Stimulated activated naive B cell treated with anti-CD40 and anti-IgM and Interleukin-4, amounts not matched to agents 10 μg/mL and 1 μg/mL and 100 μg/mL, for 72 hours (primary cell): ENCODE data around the gene HSPBAP1.
"Not testable (repeated sequence)": the region's sequence is repeated elsewhere in the genome, so short reads cannot be mapped to it uniquely, and the experiment has no call there.

Experiments used
- ATAC-seq, 2 donors: fragments of 150-1000 bp; cut with Tn5 transposase; replicated peaks; 2 replicates each; pipeline ENCODE4 v1.10.0; 2021; ENCODE audit warnings: moderate library complexity in 1 of 2
- DNase-seq: peaks from one replicate; pipeline ENCODE4 v3.0.0; 2021
- H3K27ac Mint-ChIP-seq: one replicate; pipeline ENCODE4 v1.8.0; 2022; ENCODE audit warnings: mild to moderate bottlenecking, mixed read lengths
- H3K27me3 Mint-ChIP-seq, 2 donors: one replicate each; pipeline ENCODE4 v1.8.0; 2022; ENCODE audit warnings: mixed read lengths in 2 of 2
- H3K36me3 Mint-ChIP-seq, 2 donors: one replicate each; pipeline ENCODE4 v1.8.0; 2022; ENCODE audit warnings: mixed read lengths in 2 of 2, mild to moderate bottlenecking in 1 of 2
- H3K4me1 Mint-ChIP-seq, 2 donors: one replicate each; pipeline ENCODE4 v1.8.0; 2022; ENCODE audit warnings: mixed read lengths in 2 of 2, mild to moderate bottlenecking in 1 of 2
- H3K4me3 Mint-ChIP-seq, 2 donors: one replicate each; pipeline ENCODE4 v1.8.0; 2022; ENCODE audit warnings: mild to moderate bottlenecking in 2 of 2, mixed read lengths in 2 of 2, moderate library complexity in 1 of 2
- H3K9me3 Mint-ChIP-seq, 2 donors: one replicate each; pipeline ENCODE4 v1.8.0; 2022; ENCODE audit warnings: mixed read lengths in 2 of 2, mild to moderate bottlenecking in 1 of 2

HSPBAP1 gene

GRCh38 chr3:122773944-122774509 is 19.6 kb downstream of the HSPBAP1 start:
- no peak for DNase-seq
- H3K9me3 Mint-ChIP-seq: no peaks in the 10 kb centered on the region
- peaks cover 7 to 14% of the 10 kb centered on the region in 2 donors for H3K4me1 Mint-ChIP-seq
- ATAC-seq: peak; percentile 87
- H3K36me3 Mint-ChIP-seq: peaks cover 7 to 14% of the 10 kb centered on the region in 2 donors
- H3K27me3 Mint-ChIP-seq: no peaks in the 10 kb centered on the region
- H3K4me3 Mint-ChIP-seq: peak overlapping the region; percentile 5 to 41
- peak overlapping the region; percentile 72 for H3K27ac Mint-ChIP-seq

- Mint-ChIP-seq H3K9me3 (no peaks in the 10 kb centered on the region), H3K27ac (no peak overlapping the region), H3K4me1 (peaks cover 7 to 14% of the 10 kb centered on the region in 2 donors), H3K4me3 (no peak overlapping the region), H3K36me3 (peaks cover 10 to 20% of the 10 kb centered on the region in 2 donors), H3K27me3 (no peaks in the 10 kb centered on the region)
- DNase-seq (no peak), ATAC-seq (no peak)
Measured at GRCh38 chr3:122772827-122773226, 20.8 kb downstream of the HSPBAP1 start.

GRCh38 chr3:122770521-122771202 is 23.0 kb downstream of the HSPBAP1 start:
- H3K36me3 Mint-ChIP-seq: peaks cover 11 to 26% of the 10 kb centered on the region in 2 donors
- peaks cover 7 to 14% of the 10 kb centered on the region in 2 donors for H3K4me1 Mint-ChIP-seq
- H3K27me3 Mint-ChIP-seq: no peaks in the 10 kb centered on the region
- H3K27ac Mint-ChIP-seq: no peak overlapping the region
- DNase-seq: no peak
- H3K4me3 Mint-ChIP-seq: no peak overlapping the region
- no peaks in the 10 kb centered on the region for H3K9me3 Mint-ChIP-seq
- no peak for ATAC-seq

GRCh38 chr3:122767540-122768372 is 25.9 kb downstream of the HSPBAP1 start:
- Mint-ChIP-seq H3K9me3 (no peaks in the 10 kb centered on the region), H3K4me1 (no peaks in the 10 kb centered on the region), H3K27ac (no peak overlapping the region), H3K4me3 (no peak overlapping the region), H3K27me3 (no peaks in the 10 kb centered on the region), H3K36me3 (peaks cover 14 to 24% of the 10 kb centered on the region in 2 donors)
- ATAC-seq: no peak
- no peak for DNase-seq

- Mint-ChIP-seq H3K4me1 (peaks cover 4 to 10% of the 10 kb centered on the region in 2 donors), H3K27ac (no peak overlapping the region), H3K9me3 (no peaks in the 10 kb centered on the region), H3K27me3 (no peaks in the 10 kb centered on the region), H3K36me3 (peaks cover 14 to 24% of the 10 kb centered on the region in 2 donors), H3K4me3 (no peak overlapping the region)
- DNase-seq (no peak), ATAC-seq (no peak)
Measured at GRCh38 chr3:122766430-122766829, 27.2 kb downstream of the HSPBAP1 start.

- H3K27me3 Mint-ChIP-seq: no peaks in the 10 kb centered on the region
- H3K9me3 Mint-ChIP-seq: no peaks in the 10 kb centered on the region
- DNase-seq (no peak), ATAC-seq (no peak)
- no peak overlapping the region for H3K4me3 Mint-ChIP-seq
- H3K27ac Mint-ChIP-seq: no peak overlapping the region
- peaks cover 5 to 11% of the 10 kb centered on the region in 2 donors for H3K4me1 Mint-ChIP-seq
- H3K36me3 Mint-ChIP-seq: peaks cover 15 to 20% of the 10 kb centered on the region in 2 donors
Measured at GRCh38 chr3:122760453-122761271, 33.0 kb downstream of the HSPBAP1 start.

- Mint-ChIP-seq H3K27ac (no peak overlapping the region), H3K9me3 (no peaks in the 10 kb centered on the region), H3K4me3 (no peak overlapping the region), H3K27me3 (no peaks in the 10 kb centered on the region), H3K36me3 (peaks cover 20 to 26% of the 10 kb centered on the region in 2 donors), H3K4me1 (peaks cover 6 to 11% of the 10 kb centered on the region in 2 donors)
- DNase-seq (no peak), ATAC-seq (no peak)
Measured at GRCh38 chr3:122758877-122759560, 34.6 kb downstream of the HSPBAP1 start.

- peaks cover 0 to 1% of the 10 kb centered on the region in 2 donors for H3K4me1 Mint-ChIP-seq
- H3K27ac Mint-ChIP-seq: no peak overlapping the region
- H3K9me3 Mint-ChIP-seq: no peaks in the 10 kb centered on the region
- peaks cover 33 to 44% of the 10 kb centered on the region in 2 donors for H3K36me3 Mint-ChIP-seq
- DNase-seq (no peak), ATAC-seq (no peak)
- H3K27me3 Mint-ChIP-seq: no peaks in the 10 kb centered on the region
- no peak overlapping the region for H3K4me3 Mint-ChIP-seq
Measured at GRCh38 chr3:122755491-122755890, 38.1 kb downstream of the HSPBAP1 start.

GRCh38 chr3:122754929-122755328 is 38.7 kb downstream of the HSPBAP1 start:
- Mint-ChIP-seq H3K36me3 (peaks cover 33 to 46% of the 10 kb centered on the region in 2 donors), H3K4me3 (no peak overlapping the region), H3K9me3 (no peaks in the 10 kb centered on the region), H3K27me3 (no peaks in the 10 kb centered on the region), H3K4me1 (peaks cover 0 to 1% of the 10 kb centered on the region in 2 donors), H3K27ac (no peak overlapping the region)
- ATAC-seq (peak; percentile 80 to 87), DNase-seq (no peak)

- no peak for DNase-seq
Measured at GRCh38 chr3:122748347-122748746, 45.3 kb downstream of the HSPBAP1 start.

GRCh38 chr3:122747295-122747694 is 46.3 kb downstream of the HSPBAP1 start:
- not testable (repeated sequence) for H3K27me3 Mint-ChIP-seq, ATAC-seq, H3K4me3 Mint-ChIP-seq, H3K4me1 Mint-ChIP-seq, DNase-seq, H3K9me3 Mint-ChIP-seq, H3K27ac Mint-ChIP-seq
- H3K36me3 Mint-ChIP-seq: peaks cover 16 to 41% of the 10 kb centered on the region in 2 donors

More at GRCh38 chr3:122748347-122748746, 45.3 kb downstream of the HSPBAP1 start:
- no peak overlapping the region for H3K4me3 Mint-ChIP-seq
- no peaks in the 10 kb centered on the region for H3K9me3 Mint-ChIP-seq
- H3K27me3 Mint-ChIP-seq: no peaks in the 10 kb centered on the region
- ATAC-seq: no peak
- peaks cover 0 to 2% of the 10 kb centered on the region in 2 donors for H3K4me1 Mint-ChIP-seq
- H3K36me3 Mint-ChIP-seq: peaks cover 17 to 37% of the 10 kb centered on the region in 2 donors
- H3K27ac Mint-ChIP-seq: no peak overlapping the region

- H3K27me3 Mint-ChIP-seq: no peaks in the 10 kb centered on the region
- ATAC-seq (no peak), DNase-seq (no peak)
- H3K4me1 Mint-ChIP-seq: peaks cover 0 to 3% of the 10 kb centered on the region in 2 donors
- H3K4me3 Mint-ChIP-seq: no peak overlapping the region
- H3K9me3 Mint-ChIP-seq: no peaks in the 10 kb centered on the region
- H3K27ac Mint-ChIP-seq: no peak overlapping the region
- H3K36me3 Mint-ChIP-seq: peaks cover 19 to 43% of the 10 kb centered on the region in 2 donors
Measured at GRCh38 chr3:122745369-122746021, 48.1 kb downstream of the HSPBAP1 start.

GRCh38 chr3:122743581-122744120 is 50.0 kb downstream of the HSPBAP1 start:
- ATAC-seq (no peak), DNase-seq (no peak)
- Mint-ChIP-seq H3K4me3 (no peak overlapping the region), H3K36me3 (peaks cover 26 to 56% of the 10 kb centered on the region in 2 donors), H3K4me1 (peaks cover 0 to 4% of the 10 kb centered on the region in 2 donors), H3K27ac (no peak overlapping the region), H3K27me3 (no peaks in the 10 kb centered on the region), H3K9me3 (no peaks in the 10 kb centered on the region)
